ENCODE data around the gene NOMO2.
"Not testable (repeated sequence)": the region's sequence is repeated elsewhere in the genome, so short reads cannot be mapped to it uniquely, and the experiment has no call there.

NOMO2 gene, protein sequence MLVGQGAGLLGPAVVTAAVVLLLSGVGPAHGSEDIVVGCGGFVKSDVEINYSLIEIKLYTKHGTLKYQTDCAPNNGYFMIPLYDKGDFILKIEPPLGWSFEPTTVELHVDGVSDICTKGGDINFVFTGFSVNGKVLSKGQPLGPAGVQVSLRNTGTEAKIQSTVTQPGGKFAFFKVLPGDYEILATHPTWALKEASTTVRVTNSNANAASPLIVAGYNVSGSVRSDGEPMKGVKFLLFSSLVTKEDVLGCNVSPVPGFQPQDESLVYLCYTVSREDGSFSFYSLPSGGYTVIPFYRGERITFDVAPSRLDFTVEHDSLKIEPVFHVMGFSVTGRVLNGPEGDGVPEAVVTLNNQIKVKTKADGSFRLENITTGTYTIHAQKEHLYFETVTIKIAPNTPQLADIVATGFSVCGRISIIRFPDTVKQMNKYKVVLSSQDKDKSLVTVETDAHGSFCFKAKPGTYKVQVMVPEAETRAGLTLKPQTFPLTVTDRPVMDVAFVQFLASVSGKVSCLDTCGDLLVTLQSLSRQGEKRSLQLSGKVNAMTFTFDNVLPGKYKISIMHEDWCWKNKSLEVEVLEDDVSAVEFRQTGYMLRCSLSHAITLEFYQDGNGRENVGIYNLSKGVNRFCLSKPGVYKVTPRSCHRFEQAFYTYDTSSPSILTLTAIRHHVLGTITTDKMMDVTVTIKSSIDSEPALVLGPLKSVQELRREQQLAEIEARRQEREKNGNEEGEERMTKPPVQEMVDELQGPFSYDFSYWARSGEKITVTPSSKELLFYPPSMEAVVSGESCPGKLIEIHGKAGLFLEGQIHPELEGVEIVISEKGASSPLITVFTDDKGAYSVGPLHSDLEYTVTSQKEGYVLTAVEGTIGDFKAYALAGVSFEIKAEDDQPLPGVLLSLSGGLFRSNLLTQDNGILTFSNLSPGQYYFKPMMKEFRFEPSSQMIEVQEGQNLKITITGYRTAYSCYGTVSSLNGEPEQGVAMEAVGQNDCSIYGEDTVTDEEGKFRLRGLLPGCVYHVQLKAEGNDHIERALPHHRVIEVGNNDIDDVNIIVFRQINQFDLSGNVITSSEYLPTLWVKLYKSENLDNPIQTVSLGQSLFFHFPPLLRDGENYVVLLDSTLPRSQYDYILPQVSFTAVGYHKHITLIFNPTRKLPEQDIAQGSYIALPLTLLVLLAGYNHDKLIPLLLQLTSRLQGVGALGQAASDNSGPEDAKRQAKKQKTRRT

GRCh38 chr16:18561727-18562314 lies at the start of gene NOMO2:
TSS of gene NOMO2 (minus strand) at chr16:18562097. CDS start at chr16:18562040, 57 bp downstream.
- peak; percentile 92 for DNase-seq

DNA sequence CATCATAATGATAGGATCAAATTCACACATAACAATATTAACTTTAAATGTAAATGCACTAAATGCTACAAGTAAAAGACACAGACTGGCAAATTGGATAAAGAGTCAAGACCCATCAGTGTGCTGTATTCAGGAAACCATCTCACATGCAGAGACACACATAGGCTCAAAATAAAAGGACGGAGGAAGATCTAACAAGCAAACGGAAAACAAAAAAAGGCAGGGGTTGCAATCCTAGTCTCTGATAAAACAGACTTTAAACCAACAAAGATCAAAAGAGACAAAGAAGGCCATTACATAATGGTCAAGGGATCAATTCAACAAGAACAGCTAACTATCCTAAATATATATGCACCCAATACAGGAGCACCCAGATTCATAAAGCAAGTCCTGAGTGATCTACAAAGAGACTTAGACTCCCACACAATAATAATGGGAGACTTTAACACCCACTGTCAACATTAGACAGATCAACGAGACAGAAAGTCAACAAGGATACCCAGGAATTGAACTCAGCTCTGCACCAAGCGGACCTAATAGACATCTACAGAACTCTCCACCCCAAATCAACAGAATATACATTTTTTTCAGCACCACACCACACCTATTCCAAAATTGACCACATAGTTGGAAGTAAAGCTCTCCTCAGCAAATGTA lies 48.4 kb upstream of the NOMO2 start:
- DNase-seq = not testable (repeated sequence)

GRCh38 chr16:18608271-18608670 lies 46.4 kb upstream of the NOMO2 start:
- DNase-seq = not testable (repeated sequence)

DNA sequence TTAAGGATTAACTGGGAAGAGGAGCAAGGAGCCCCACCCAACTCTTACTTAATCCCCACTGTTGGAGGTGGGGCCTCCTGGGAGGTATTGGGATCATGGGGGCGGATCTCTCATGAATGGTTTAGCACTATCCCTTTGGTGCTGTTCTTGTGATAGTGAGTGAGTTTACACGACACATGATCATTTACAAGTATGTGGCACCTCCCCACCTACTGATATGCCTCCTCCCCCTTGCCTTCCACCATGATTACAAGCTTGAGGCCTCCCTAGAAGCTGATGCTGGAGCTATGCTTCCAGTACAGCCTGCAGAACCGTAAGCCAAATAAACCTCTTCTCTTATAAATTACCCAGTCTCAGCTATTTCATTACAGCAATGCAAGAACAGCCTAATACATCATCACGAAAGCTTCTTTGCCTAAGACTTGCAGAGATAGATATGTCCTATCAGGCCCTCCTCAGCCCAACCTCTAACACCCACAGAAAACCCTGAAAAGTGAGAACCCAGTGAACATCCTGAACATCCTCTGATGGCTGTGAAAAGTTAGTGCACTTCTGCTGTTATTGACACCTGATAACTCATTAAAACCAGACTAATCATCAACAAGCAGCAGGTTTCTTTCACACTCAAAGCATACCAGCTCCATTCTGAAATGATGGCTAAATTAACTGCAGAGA lies 41.8 kb upstream of the NOMO2 start:
- not testable (repeated sequence) for DNase-seq

- not testable (repeated sequence) for DNase-seq
Observed at GRCh38 chr16:18598582-18598981, 36.7 kb upstream of the NOMO2 start.

DNA sequence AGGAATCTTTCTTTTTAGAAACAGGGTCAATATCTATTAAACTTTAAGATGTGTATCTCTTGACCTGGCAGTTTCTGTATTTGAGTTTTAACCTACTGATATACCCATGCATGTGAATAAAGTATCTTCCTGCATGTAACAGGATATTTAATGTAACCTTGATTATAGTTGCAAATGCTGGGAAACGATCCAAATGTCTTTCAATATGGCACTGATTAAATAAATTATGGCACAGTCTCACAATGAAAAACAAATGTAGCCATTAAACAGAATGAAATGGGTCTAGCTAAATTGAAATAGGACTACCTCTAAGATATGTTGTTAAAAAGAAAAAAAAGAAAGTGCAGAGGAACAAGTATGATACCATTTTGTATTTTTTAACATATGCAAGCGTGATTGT lies 35.8 kb upstream of the NOMO2 start:
- not testable (repeated sequence) for DNase-seq

- not testable (repeated sequence) for DNase-seq
Observed at GRCh38 chr16:18597319-18597718, 35.4 kb upstream of the NOMO2 start.

- not testable (repeated sequence) for DNase-seq
Observed at GRCh38 chr16:18595796-18596195, 33.9 kb upstream of the NOMO2 start.

DNA sequence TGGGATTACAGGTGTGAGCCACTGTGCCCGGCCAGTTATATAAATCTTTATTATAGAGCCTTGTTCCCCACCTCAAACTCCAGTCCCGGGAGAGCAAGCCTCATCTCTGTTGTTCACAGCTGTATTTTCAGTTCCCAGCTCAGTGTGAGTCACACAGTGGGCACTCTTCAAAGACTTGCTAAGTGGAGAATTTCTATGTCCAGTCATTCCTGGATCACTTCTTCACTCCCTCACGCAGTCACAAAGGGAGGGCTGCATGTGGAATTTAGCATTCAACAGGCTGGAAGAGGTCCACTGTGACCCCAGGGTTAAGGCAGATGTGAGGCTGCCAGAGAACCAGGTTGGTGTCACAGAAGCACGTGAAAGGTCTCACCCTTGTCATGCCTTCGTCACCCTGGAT lies 33.0 kb upstream of the NOMO2 start:
- peak; percentile 21 for DNase-seq

DNA sequence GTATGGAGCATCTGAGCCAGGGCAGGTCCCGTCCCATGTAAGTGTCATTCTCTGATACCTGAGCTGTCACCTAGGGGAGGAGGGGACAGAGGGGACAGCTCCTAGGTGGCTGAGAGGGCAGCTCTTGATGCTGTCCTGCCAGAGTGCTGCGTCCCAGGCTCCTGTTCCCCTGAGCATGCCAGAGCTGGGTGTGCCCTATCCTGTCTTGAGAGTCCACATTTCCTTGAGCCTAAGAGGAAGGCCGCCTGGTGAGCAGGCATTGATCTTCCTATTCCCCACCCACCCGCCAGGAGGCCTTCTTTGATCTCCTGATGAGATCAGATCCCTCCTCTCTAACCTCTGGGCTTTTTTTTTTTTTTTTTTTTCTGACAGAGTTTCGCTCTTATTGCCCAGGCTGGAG lies 32.0 kb upstream of the NOMO2 start:
- not testable (repeated sequence) for DNase-seq

DNA sequence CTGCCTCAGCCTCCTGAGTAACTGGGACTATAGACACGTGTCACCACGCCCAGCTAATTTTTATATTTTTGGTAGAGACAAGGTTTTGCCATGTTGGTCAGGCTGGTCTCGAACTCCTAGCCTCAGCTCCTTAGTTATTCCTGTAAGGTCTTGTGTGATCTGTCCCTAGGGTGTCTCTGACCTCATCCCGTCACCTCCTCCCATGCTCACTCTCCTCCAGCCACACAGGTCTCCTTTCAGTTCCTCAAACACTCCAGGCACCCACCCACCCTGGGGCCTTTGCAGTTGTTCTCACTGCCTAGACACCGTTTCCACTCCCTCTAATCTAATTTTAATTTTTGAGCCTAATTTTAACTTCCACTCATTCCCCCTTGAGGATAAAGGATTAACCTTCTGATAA lies 31.1 kb upstream of the NOMO2 start:
- DNase-seq = not testable (repeated sequence)

DNA sequence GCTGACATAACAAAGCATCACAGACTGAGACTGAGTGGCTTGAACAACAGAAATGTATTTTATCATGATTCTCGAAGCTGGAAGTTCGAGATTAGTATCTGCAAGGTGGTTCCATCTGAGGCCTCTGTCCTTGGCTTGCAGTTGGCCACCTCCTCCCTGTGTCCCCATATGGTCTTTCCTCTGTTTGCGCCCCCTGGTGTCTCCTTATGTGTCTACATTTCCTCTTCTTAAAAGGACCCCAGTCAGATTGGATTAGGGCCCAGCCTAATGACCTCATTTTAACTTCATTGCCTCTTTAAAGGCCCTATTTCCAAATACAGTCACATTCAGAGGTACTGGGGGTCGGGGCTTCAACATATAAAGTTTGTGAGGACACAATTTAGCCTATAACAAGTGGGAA lies 30.0 kb upstream of the NOMO2 start:
- peak; percentile 6 for DNase-seq

DNA sequence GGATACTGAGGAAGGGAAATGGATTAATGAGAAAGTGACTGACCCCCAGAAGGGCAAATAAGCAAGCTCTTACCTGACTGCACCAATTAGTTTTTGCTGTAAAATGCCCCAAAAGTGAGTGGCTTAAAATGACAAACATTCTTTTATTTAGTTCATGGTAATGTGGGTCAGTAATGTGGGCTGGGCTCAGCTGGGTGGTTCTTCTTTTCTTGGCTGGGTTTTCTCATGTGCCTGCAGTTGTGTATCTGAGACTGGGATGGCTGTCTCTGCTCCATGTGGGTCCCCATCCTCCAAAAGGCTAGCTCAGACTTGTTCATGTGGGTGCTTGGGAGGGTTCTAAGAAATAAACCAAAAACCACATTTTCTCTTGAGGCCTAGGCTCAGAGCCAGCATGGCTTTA lies 29.5 kb upstream of the NOMO2 start:
- not testable (repeated sequence) for DNase-seq

- DNase-seq = not testable (repeated sequence)
Observed at GRCh38 chr16:18589806-18590205, 27.9 kb upstream of the NOMO2 start.

GRCh38 chr16:18586560-18587540 lies 25.0 kb upstream of the NOMO2 start:
- DNase-seq = not testable (repeated sequence)

DNA sequence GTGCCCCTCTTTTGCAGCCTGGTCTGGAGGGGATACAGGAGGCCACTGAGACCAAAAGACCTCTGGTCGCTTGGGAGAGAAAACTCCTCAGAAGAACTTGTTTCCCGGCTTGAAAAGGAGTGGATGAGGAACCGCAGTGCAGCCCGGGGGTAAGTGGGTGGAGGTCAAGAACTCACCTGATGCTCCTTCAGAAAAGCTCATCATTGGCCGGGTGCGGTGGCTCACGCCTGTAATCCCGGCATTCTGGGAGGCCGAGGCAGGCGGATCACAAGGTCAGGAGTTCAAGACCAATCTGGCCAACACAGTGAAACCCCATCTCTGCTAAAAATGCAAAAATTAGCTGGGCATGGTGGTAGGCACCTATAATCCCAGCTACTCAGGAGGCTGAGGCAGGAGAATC lies 23.9 kb upstream of the NOMO2 start:
- DNase-seq = not testable (repeated sequence)

DNA sequence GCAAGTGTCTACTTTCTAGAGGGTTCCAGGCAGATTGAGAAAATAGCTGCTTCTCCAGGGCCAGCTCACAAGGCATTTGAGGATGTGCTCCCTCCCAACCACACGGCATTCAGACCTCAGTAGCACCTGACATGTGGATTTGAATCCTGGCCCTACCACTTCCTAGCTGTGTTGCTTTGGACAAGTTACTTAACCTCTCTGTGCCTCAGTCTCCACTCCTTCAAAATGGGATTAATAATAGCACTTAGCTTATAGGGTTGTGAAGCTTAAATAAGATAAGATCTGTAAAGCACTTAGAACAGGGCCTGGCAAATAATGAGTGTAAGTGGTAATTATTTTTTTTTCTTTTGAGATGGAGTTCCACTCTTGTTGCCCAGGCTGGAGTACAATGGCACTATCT lies 21.0 kb upstream of the NOMO2 start:
- no peak for DNase-seq

GRCh38 chr16:18580396-18580795 lies 18.5 kb upstream of the NOMO2 start:
- DNase-seq = not testable (repeated sequence)

DNA sequence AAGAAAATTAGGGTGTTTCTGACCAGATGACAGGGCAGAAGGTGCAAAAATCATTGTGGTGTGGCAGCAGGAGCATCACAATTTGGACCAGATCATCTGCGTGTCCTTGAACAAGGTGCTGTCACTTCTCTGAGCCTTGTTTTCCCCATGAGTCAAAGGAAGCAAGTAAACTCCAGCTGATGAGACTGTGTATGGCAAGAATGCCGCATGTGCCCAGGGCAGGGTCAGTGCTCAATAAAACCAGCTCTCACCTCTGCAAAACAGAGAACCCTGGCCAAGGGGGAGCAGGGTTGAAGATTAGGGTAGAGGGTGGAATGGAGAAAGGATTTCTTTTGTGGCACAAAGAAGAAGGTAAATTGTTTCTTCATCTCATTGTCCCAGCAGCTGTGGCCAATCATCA lies 17.4 kb upstream of the NOMO2 start:
- DNase-seq = not testable (repeated sequence)

DNA sequence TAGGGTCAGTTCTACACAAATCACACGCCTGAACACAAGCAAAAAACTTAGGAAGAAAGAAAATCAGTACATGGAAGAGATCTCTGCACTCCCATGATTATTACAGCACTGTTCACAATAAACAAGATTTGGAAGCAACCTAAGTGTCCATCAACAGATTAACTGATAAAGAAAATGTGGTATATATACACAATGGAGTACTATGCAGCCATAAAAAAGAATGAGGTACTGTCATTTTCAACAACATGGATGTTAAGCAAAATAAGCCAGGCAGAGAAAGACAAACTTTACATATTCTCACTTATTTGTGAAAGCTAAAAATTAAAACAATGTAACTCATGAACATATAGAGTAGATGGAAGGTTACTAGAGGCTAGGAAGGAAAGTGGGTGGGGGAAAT lies 16.0 kb upstream of the NOMO2 start:
- not testable (repeated sequence) for DNase-seq
